Measurements from ENCODE around the gene SLC39A2. TPM values are rescaled to one million over a fixed set of nuclear protein-coding genes. Genes with fewer than 3 reads are reported as not detected.

Gene SLC39A2
- total RNA-seq, 2 donors from 2014 or later = 1.7 to 20.1 TPM

DNA sequence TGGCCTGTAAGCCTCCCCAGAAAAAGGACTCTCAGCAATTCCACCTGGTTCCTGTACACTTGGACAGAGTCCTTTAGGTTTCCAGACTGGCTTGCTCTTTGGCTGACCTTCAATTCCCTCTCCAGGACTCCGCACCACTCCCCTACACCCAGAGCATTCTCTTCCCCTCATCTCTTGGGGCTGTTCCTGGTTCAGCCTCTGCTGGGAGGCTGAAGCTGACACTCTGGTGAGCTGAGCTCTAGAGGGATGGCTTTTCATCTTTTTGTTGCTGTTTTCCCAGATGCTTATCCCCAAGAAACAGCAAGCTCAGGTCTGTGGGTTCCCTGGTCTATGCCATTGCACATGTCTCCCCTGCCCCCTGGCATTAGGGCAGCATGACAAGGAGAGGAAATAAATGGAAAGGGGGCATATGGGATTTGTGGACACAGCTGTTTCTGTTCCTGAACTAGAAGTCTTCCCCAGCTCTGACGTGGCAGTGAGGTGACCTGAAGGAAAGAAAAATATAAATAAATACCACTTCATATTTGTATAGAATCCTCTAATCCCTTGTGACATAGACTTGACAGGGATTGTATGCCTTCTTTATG is 44.4 kb downstream of the SLC39A2 start:
- intact Hi-C loops (cut with DNase I) = loop anchor here (10.0 kb wide), 1 partner anchor 189 kb away; no protein-coding TSS in a partner anchor
- TF ChIP-seq, protein P1, sequence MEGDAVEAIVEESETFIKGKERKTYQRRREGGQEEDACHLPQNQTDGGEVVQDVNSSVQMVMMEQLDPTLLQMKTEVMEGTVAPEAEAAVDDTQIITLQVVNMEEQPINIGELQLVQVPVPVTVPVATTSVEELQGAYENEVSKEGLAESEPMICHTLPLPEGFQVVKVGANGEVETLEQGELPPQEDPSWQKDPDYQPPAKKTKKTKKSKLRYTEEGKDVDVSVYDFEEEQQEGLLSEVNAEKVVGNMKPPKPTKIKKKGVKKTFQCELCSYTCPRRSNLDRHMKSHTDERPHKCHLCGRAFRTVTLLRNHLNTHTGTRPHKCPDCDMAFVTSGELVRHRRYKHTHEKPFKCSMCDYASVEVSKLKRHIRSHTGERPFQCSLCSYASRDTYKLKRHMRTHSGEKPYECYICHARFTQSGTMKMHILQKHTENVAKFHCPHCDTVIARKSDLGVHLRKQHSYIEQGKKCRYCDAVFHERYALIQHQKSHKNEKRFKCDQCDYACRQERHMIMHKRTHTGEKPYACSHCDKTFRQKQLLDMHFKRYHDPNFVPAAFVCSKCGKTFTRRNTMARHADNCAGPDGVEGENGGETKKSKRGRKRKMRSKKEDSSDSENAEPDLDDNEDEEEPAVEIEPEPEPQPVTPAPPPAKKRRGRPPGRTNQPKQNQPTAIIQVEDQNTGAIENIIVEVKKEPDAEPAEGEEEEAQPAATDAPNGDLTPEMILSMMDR (IDR thresholded peaks at IDR 0.05) = no peak
- no peak for TF ChIP-seq POLR2A (IDR thresholded peaks at IDR 0.05)
- no peak for TF ChIP-seq POLR2AphosphoS5 (IDR thresholded peaks at IDR 0.05)

DNA sequence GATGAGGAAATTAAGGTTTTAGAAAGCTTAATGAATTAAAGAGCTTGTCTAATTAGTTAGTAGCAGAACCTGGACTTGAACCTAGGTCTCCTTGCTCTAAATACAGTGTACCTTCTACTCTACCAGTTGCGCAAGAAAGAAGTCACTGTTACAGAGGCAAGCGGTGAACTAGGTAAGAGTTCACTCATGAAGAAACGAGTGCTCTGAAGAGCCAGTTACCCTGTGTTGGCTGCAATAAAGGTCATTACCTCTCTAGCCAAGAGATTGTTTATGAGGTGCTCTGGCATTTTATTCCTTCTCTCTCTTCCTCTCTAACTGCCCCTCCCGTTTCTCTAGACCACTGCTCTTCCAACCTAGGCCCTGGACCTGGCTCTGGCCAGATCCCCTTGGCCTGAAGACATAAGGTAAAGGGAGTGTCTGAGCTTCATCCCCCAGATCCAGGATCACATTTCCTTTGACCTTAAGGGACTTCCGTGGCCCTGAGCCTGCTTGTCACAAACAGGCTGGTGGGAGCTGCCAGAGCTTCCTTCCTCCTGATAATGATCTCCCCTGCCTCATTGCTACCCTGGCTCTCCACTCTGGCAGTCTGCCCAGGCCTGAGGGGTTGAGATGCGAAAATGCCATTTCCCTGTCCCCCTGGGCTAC is 45.0 kb downstream of the SLC39A2 start:
- TF ChIP-seq POLR2A (IDR thresholded peaks at IDR 0.05) (no peak), POLR2AphosphoS5 (IDR thresholded peaks at IDR 0.05) (no peak)
- TF ChIP-seq, protein P1 (IDR thresholded peaks at IDR 0.05) = no peak
- no peaks in the 10 kb centered on the region for H3K36me3 ChIP-seq
- H3K4me3 ChIP-seq = no peak overlapping the region
- peaks cover 9% of the 10 kb centered on the region for H3K4me1 ChIP-seq (replicated peaks)
- WGBS = 38% methylated on average over 6 of the region's 6 CpGs
- DNase-seq (ENCODE audit: low spot score) = no peak
- H3K27ac ChIP-seq = peak overlapping the region in 1 of 2 donors; percentile 16
- intact Hi-C loops (cut with DNase I) = loop anchor here (10.0 kb wide), 1 partner anchor 189 kb away; no protein-coding TSS in a partner anchor
- no peaks in the 10 kb centered on the region for H3K27me3 ChIP-seq (replicated peaks; ENCODE audit: insufficient read depth)
- H3K9me3 ChIP-seq = no peaks in the 10 kb centered on the region

More for the DNA sequence above, 44.4 kb downstream of the SLC39A2 start:
- Histone ChIP-seq H3K36me3 (no peaks in the 10 kb centered on the region), H3K27ac (no peak overlapping the region), H3K9me3 (no peaks in the 10 kb centered on the region), H3K4me3 (no peak overlapping the region), H3K27me3 (replicated peaks; ENCODE audit: insufficient read depth) (no peaks in the 10 kb centered on the region), H3K4me1 (replicated peaks) (peaks cover 12% of the 10 kb centered on the region)
- DNase-seq (ENCODE audit: low spot score) = no peak
- 55% methylated on average over 2 of the region's 2 CpGs for WGBS

DNA sequence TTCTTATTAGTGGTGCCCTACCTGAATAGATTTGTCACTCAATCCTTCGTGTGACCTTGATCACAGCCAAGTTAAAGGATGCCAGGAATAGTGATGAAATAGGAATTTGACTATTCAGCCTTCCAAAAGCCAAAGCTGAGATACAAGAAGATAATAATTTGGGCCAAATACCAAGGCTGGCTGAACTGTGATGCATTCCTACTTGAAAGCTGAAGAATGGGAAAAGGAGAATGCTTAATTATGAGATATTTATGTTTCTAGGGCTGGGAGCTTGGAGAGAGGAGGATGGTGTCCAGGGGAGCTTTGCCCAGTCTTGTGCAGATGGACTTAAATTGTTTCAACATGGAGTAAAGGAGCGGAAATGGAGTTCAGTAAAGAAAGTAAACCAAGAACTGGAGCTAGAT is 48.3 kb downstream of the SLC39A2 start:
- intact Hi-C loops (cut with DNase I) = loop anchor here (10.0 kb wide), 1 partner anchor 193 kb away; no protein-coding TSS in a partner anchor
- no peak overlapping the region for H3K27ac ChIP-seq
- H3K27me3 ChIP-seq (replicated peaks; ENCODE audit: insufficient read depth) = no peaks in the 10 kb centered on the region
- TF ChIP-seq POLR2A (IDR thresholded peaks at IDR 0.05) (no peak), POLR2AphosphoS5 (IDR thresholded peaks at IDR 0.05) (peak; percentile 33)
- no peaks in the 10 kb centered on the region for H3K4me1 ChIP-seq (replicated peaks)
- WGBS = 45% methylated on average over 2 of the region's 2 CpGs
- DNase-seq (ENCODE audit: low spot score) = no peak
- no peak overlapping the region for H3K4me3 ChIP-seq
- H3K9me3 ChIP-seq = no peaks in the 10 kb centered on the region
- no peaks in the 10 kb centered on the region for H3K36me3 ChIP-seq

DNA sequence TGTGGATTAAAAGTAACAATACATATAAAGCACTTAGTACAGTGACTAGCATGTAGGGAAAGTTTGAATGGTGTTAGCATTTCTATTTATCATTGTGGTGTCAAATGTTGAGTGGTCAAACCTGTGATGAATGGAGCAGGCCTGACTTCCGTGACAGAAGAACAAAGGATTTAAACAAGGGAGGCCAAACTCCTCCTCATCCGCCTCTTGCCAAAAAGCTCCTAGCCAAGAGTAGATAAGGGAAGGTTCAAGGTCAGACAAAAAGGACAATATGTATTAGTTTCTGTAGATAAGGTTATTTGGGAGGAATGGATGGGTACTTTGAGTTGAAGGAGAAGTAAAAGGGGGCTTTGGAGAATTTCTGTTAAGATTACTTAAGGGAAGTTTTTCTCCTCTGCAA is 49.5 kb downstream of the SLC39A2 start:
- 71% methylated on average over 2 of the region's 2 CpGs for WGBS
- H3K9me3 ChIP-seq = no peaks in the 10 kb centered on the region
- intact Hi-C loops (cut with DNase I) = loop anchor here (10.0 kb wide), 1 partner anchor 194 kb away; no protein-coding TSS in a partner anchor
- H3K27ac ChIP-seq = no peak overlapping the region
- H3K27me3 ChIP-seq (replicated peaks; ENCODE audit: insufficient read depth) = no peaks in the 10 kb centered on the region
- no peak for DNase-seq (ENCODE audit: low spot score)
- TF ChIP-seq, protein P1 (IDR thresholded peaks at IDR 0.05) = no peak
- TF ChIP-seq POLR2A (IDR thresholded peaks at IDR 0.05) (no peak), POLR2AphosphoS5 (IDR thresholded peaks at IDR 0.05) (no peak)
- no peaks in the 10 kb centered on the region for H3K4me1 ChIP-seq (replicated peaks)
- H3K4me3 ChIP-seq = no peak overlapping the region
- no peaks in the 10 kb centered on the region for H3K36me3 ChIP-seq

DNA sequence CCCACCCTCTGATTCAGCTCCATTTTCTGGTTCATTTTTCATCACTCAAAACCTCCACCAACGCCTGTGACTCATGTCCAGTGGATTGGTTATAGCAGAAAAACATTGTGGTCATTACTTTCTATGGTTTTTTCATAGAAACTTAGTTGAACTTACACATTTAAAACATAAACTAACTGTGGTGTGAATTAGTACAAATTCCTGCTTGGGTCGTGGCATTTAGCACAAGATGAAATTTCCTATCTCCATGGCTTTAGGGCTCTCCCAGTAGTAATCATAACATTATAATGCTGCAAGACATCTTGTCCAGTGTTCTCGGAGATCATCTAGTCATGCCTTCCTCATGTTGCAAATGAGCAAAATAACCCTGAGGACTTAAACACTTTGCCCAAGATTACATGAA is 50.2 kb downstream of the SLC39A2 start:
- no peak for DNase-seq (ENCODE audit: low spot score)
- no peak overlapping the region for H3K4me3 ChIP-seq
- no peaks in the 10 kb centered on the region for H3K36me3 ChIP-seq
- H3K9me3 ChIP-seq = no peaks in the 10 kb centered on the region
- no peaks in the 10 kb centered on the region for H3K4me1 ChIP-seq (replicated peaks)
- intact Hi-C loops (cut with DNase I) = loop anchor here (10.0 kb wide), 1 partner anchor 194 kb away; no protein-coding TSS in a partner anchor
- 88% methylated on average over 3 of the region's 3 CpGs for WGBS
- no peaks in the 10 kb centered on the region for H3K27me3 ChIP-seq (replicated peaks; ENCODE audit: insufficient read depth)
- TF ChIP-seq POLR2A (IDR thresholded peaks at IDR 0.05) = no peak
- TF ChIP-seq POLR2AphosphoS5 (IDR thresholded peaks at IDR 0.05) = no peak
- TF ChIP-seq, protein P1 (IDR thresholded peaks at IDR 0.05) = no peak
- H3K27ac ChIP-seq = no peak overlapping the region
